Activated effector memory CD4-positive, alpha-beta T cell treated with Interleukin-2 at 50 U/mL for 16 hours (primary cell): ENCODE results near the gene HYDIN.
"Not testable (repeated sequence)": the region's sequence is repeated elsewhere in the genome, so short reads cannot be mapped to it uniquely, and the experiment has no call there.

ENCODE experiments used
- DNase-seq: peaks from one replicate; pipeline ENCODE4 v3.0.0-alpha.2; 2020

Gene HYDIN

GRCh38 chr16:71080777-71081176 lies 149.7 kb downstream of the HYDIN start:
- DNase-seq, result not testable (repeated sequence)

GRCh38 chr16:71080262-71080661 lies 150.3 kb downstream of the HYDIN start:
- not testable (repeated sequence) for DNase-seq

GRCh38 chr16:71070651-71071050 lies 159.9 kb downstream of the HYDIN start:
- DNase-seq, result not testable (repeated sequence)

- DNase-seq, result not testable (repeated sequence)
Observed at GRCh38 chr16:71069842-71070241, 160.7 kb downstream of the HYDIN start.

GRCh38 chr16:71053897-71054609 lies 176.5 kb downstream of the HYDIN start:
- DNase-seq, result not testable (repeated sequence)

GRCh38 chr16:71050307-71050706 lies 180.2 kb downstream of the HYDIN start:
- DNase-seq, result not testable (repeated sequence)

GRCh38 chr16:71039368-71040111 lies 191.0 kb downstream of the HYDIN start:
- DNase-seq, result not testable (repeated sequence)

- not testable (repeated sequence) for DNase-seq
Observed at GRCh38 chr16:71038421-71038820, 192.1 kb downstream of the HYDIN start.

GRCh38 chr16:71037987-71038386 lies 192.5 kb downstream of the HYDIN start:
- DNase-seq, result not testable (repeated sequence)

- not testable (repeated sequence) for DNase-seq
Observed at GRCh38 chr16:71028032-71028727, 202.3 kb downstream of the HYDIN start.

GRCh38 chr16:71027511-71027910 lies 203.0 kb downstream of the HYDIN start:
- DNase-seq, result not testable (repeated sequence)

GRCh38 chr16:71023851-71024439 lies 206.6 kb downstream of the HYDIN start:
- not testable (repeated sequence) for DNase-seq

GRCh38 chr16:71021961-71022537 lies 208.5 kb downstream of the HYDIN start:
- not testable (repeated sequence) for DNase-seq

GRCh38 chr16:71019067-71019682 lies 211.3 kb downstream of the HYDIN start:
- not testable (repeated sequence) for DNase-seq

GRCh38 chr16:71015419-71015818 lies 215.1 kb downstream of the HYDIN start:
- DNase-seq, result not testable (repeated sequence)

- DNase-seq, result not testable (repeated sequence)
Observed at GRCh38 chr16:71009440-71010223, 220.9 kb downstream of the HYDIN start.

- not testable (repeated sequence) for DNase-seq
Observed at GRCh38 chr16:71006516-71006915, 224.0 kb downstream of the HYDIN start.

- DNase-seq, result not testable (repeated sequence)
Observed at GRCh38 chr16:70999735-71000134, 230.8 kb downstream of the HYDIN start.

- DNase-seq, result not testable (repeated sequence)
Observed at GRCh38 chr16:70995799-70996198, 234.7 kb downstream of the HYDIN start.

- DNase-seq, result not testable (repeated sequence)
Observed at GRCh38 chr16:70992511-70992910, 238.0 kb downstream of the HYDIN start.
